MM.1S (cell line): ENCODE measurements around the gene SOD3.

Source experiments
- CTCF ChIP-seq: fragments of 300-600 bp; sonication (generic); IDR thresholded peaks from 2 replicates; pipeline ENCODE4 v1.5.1; 2016; ENCODE audit warnings: antibody characterized with exemption, low read length, mixed read lengths
- EZH2 ChIP-seq: fragments of 300-600 bp; sonication (generic); optimal IDR thresholded peaks from 2 replicates; pipeline ENCODE3; 2017; ENCODE audit warnings: low read depth, mild to moderate bottlenecking, antibody characterized with exemption, low read length, mixed read lengths
- EZH2phosphoT487 ChIP-seq: fragments of 300-600 bp; sonication (generic); IDR thresholded peaks from 2 replicates; pipeline ENCODE4 v1.6.1; 2018; ENCODE audit warnings: antibody characterized with exemption, low read length

GRCh38 chr4:24751926-24752539 is 43.3 kb upstream of the SOD3 start:
- no peak for TF ChIP-seq EZH2
- no peak for TF ChIP-seq CTCF
- no peak for TF ChIP-seq EZH2phosphoT487
